ENCODE results near the gene CCDC74B. TPM values are rescaled to one million over a fixed set of nuclear protein-coding genes. Genes with fewer than 3 reads are reported as not detected.
"Not testable (repeated sequence)": the region's sequence is repeated elsewhere in the genome, so short reads cannot be mapped to it uniquely, and the experiment has no call there.

CCDC74B gene
- total RNA-seq, result 1 to 10 TPM; 1.1 to 2.5 TPM

- H3K27ac ChIP-seq, H3K4me1 ChIP-seq, H3K27me3 ChIP-seq, H3K36me3 ChIP-seq, H3K9me3 ChIP-seq: not testable (repeated sequence)
- H3K4me3 ChIP-seq, result peak within 1 kb of the TSS; percentile 29 to 45
- peak; percentile 61 for DNase-seq (ENCODE audit: low spot score)
These were observed at the start of gene CCDC74B for GRCh38 chr2:130145006-130145414. Gene CCDC74B (minus strand): TSS chr2:130145112. CDS start chr2:130144996, 116 bp downstream.

- DNase-seq (ENCODE audit: low spot score); H3K27ac ChIP-seq; H3K4me3 ChIP-seq; H3K9me3 ChIP-seq; H3K36me3 ChIP-seq; H3K4me1 ChIP-seq; H3K27me3 ChIP-seq: not testable (repeated sequence)
These were observed 48.9 kb upstream of the CCDC74B start for GRCh38 chr2:130193824-130194223.

- not testable (repeated sequence) for H3K36me3 ChIP-seq
These were observed 47.5 kb upstream of the CCDC74B start for GRCh38 chr2:130192451-130192850.

GRCh38 chr2:130191319-130191718 is 46.4 kb upstream of the CCDC74B start:
- H3K9me3 ChIP-seq; H3K27ac ChIP-seq; H3K36me3 ChIP-seq; DNase-seq (ENCODE audit: low spot score); H3K4me3 ChIP-seq; H3K4me1 ChIP-seq; H3K27me3 ChIP-seq: not testable (repeated sequence)

More at GRCh38 chr2:130192451-130192850, 47.5 kb upstream of the CCDC74B start:
- H3K4me1 ChIP-seq; H3K27me3 ChIP-seq; H3K4me3 ChIP-seq; H3K27ac ChIP-seq; DNase-seq (ENCODE audit: low spot score); H3K9me3 ChIP-seq: not testable (repeated sequence)

- no peak for DNase-seq (ENCODE audit: low spot score)
- no peak overlapping the region for H3K27ac ChIP-seq
- no peaks in the 10 kb centered on the region for H3K36me3 ChIP-seq
- no peak for TF ChIP-seq CTCF (IDR thresholded peaks at IDR 0.05)
- H3K27me3 ChIP-seq, result no peaks in the 10 kb centered on the region
- H3K4me1 ChIP-seq, result no peaks in the 10 kb centered on the region
- no peak overlapping the region for H3K4me3 ChIP-seq
- H3K9me3 ChIP-seq, result no peaks in the 10 kb centered on the region
These were observed 45.3 kb upstream of the CCDC74B start for GRCh38 chr2:130190237-130190636.

- not testable (repeated sequence) for DNase-seq (ENCODE audit: low spot score); H3K9me3 ChIP-seq; H3K27me3 ChIP-seq; H3K4me1 ChIP-seq; H3K27ac ChIP-seq; H3K4me3 ChIP-seq; H3K36me3 ChIP-seq
These were observed 44.0 kb upstream of the CCDC74B start for GRCh38 chr2:130188958-130189357.

- H3K27ac ChIP-seq; H3K9me3 ChIP-seq; DNase-seq (ENCODE audit: low spot score); H3K4me3 ChIP-seq; H3K4me1 ChIP-seq; H3K27me3 ChIP-seq; H3K36me3 ChIP-seq: not testable (repeated sequence)
These were observed 43.2 kb upstream of the CCDC74B start for GRCh38 chr2:130187859-130188792.

GRCh38 chr2:130187268-130187667 is 42.4 kb upstream of the CCDC74B start:
- no peak for TF ChIP-seq CTCF (IDR thresholded peaks at IDR 0.05)

GRCh38 chr2:130186391-130186790 is 41.5 kb upstream of the CCDC74B start:
- no peak overlapping the region for H3K27ac ChIP-seq
- H3K36me3 ChIP-seq, result no peaks in the 10 kb centered on the region
- no peak for TF ChIP-seq CTCF (IDR thresholded peaks at IDR 0.05)
- peaks cover 0 to 15% of the 10 kb centered on the region in 2 donors for H3K4me1 ChIP-seq
- H3K9me3 ChIP-seq, result no peaks in the 10 kb centered on the region
- H3K4me3 ChIP-seq, result no peak overlapping the region
- H3K27me3 ChIP-seq, result no peaks in the 10 kb centered on the region
- no peak for DNase-seq (ENCODE audit: low spot score)

More at GRCh38 chr2:130187268-130187667, 42.4 kb upstream of the CCDC74B start:
- H3K27ac ChIP-seq, result no peak overlapping the region
- H3K36me3 ChIP-seq, result no peaks in the 10 kb centered on the region
- H3K4me3 ChIP-seq, result no peak overlapping the region
- H3K4me1 ChIP-seq, result peaks cover 0 to 15% of the 10 kb centered on the region in 2 donors
- no peaks in the 10 kb centered on the region for H3K27me3 ChIP-seq
- no peak for DNase-seq (ENCODE audit: low spot score)
- no peaks in the 10 kb centered on the region for H3K9me3 ChIP-seq

Measured in right atrium auricular region (tissue), 2 donors.